ENCODE data around the gene CDH4. TPM values are rescaled to one million over a fixed set of nuclear protein-coding genes. Genes with fewer than 3 reads are reported as not detected.

CDH4 gene
- total and polyA plus RNA-seq, 2 of the 4 experiments (the other 2 are of a cell fraction), result 1.6 to 3.5 TPM

DNA sequence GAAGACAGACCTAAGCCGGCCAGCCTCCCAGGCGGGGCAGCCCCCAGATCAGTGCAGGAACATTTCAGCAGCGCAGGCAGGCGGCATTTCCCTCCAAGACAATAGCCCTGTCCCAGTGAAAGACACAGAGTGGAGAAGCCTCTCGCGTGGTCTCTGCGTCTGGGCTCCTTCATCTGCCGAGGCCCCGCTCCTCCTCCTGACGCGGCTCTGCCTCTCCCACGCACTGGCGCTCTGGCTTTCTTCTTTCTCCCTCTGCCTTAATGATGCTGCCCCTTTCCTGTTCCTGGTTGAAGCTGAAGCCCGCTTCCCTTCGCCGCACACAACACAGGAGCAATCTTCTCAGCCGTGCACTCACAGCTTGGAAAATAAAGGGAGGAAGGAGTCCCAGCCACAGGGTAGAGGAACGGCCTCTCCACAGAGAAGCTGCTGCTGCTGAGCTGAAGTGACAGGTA is 347.5 kb downstream of the CDH4 start:
- CTCF ChIA-PET, result no interaction called here
- ATAC-seq (ENCODE audit: low read depth) (no peak), DNase-seq (no peak)
- Histone ChIP-seq H2AK5ac (ENCODE audit: low read depth, low read length) (no peak overlapping the region), H3K9me1 (ENCODE audit: insufficient read depth, low read length) (no peaks in the 10 kb centered on the region), H2AK9ac (replicated peaks; ENCODE audit: low read depth, low read length, poor library complexity) (no peak overlapping the region), H3K27ac (ENCODE audit: insufficient read depth, low read length) (no peak overlapping the region), H3K9me3 (ENCODE audit: control insufficient read depth, insufficient read depth, low read length) (peaks cover 48% of the 10 kb centered on the region), H4K8ac (ENCODE audit: low read depth in 2 of 2, low read length in 2 of 2) (no peak overlapping the region), H3K79me1 (ENCODE audit: low read depth in 1 of 2, low read length in 2 of 2) (no peaks in the 10 kb centered on the region), H3K27me3 (ENCODE audit: control insufficient read depth, insufficient read depth, low read length) (no peaks in the 10 kb centered on the region), H2BK20ac (ENCODE audit: low read depth, low read length) (no peak overlapping the region), H4K91ac (ENCODE audit: insufficient read depth, low read depth, low read length) (no peak overlapping the region), H3K9ac (ENCODE audit: low read depth, low read length) (no peak overlapping the region), H3K18ac (ENCODE audit: low read depth, low read length) (no peak overlapping the region), H2BK5ac (ENCODE audit: low read depth, low read length, poor library complexity, severe bottlenecking) (no peak overlapping the region), H2BK15ac (ENCODE audit: low read depth, low read length) (no peak overlapping the region), H3K56ac (ENCODE audit: extremely low read depth, insufficient read depth, low read length) (no peak overlapping the region), H3K4ac (ENCODE audit: low read depth, low read length) (no peak overlapping the region), H3K14ac (replicated peaks; ENCODE audit: low read depth, low read length) (no peak overlapping the region), H3K23ac (ENCODE audit: low read depth, low read length) (no peak overlapping the region), H3K4me3 (ENCODE audit: insufficient read depth, low read depth, low read length) (no peak overlapping the region), H2AFZ (replicated peaks; ENCODE audit: low read length, poor library complexity) (no peak overlapping the region), H4K5ac (ENCODE audit: low read depth, low read length) (no peak overlapping the region), H3K4me2 (ENCODE audit: low read depth, low read length) (no peak overlapping the region), H2BK120ac (ENCODE audit: low read depth, low read length) (no peak overlapping the region), H3K4me1 (ENCODE audit: control insufficient read depth, insufficient read depth, low read length) (no peaks in the 10 kb centered on the region), H3K36me3 (ENCODE audit: control insufficient read depth, insufficient read depth, low read length) (no peaks in the 10 kb centered on the region), H4K20me1 (ENCODE audit: insufficient read depth, low read length) (no peaks in the 10 kb centered on the region)
- WGBS, 2 experiments (ENCODE audit: extremely low coverage in 2 of 2, insufficient read length in 1 of 2), result 71% methylated on average over 15 of the region's 18 CpGs; no CpG with 5 or more reads in 1 of the 2 experiments
- TF ChIP-seq RCOR1 (IDR thresholded peaks at IDR 0.05; ENCODE audit: insufficient replicate concordance, low read length), result no peak
- TF ChIP-seq MXI1 (IDR thresholded peaks at IDR 0.05; ENCODE audit: borderline replicate concordance, low read depth, low read length), result no peak
- no peak for TF ChIP-seq SMC3 (IDR thresholded peaks at IDR 0.05; ENCODE audit: low read depth, low read length)
- TF ChIP-seq, protein P1, sequence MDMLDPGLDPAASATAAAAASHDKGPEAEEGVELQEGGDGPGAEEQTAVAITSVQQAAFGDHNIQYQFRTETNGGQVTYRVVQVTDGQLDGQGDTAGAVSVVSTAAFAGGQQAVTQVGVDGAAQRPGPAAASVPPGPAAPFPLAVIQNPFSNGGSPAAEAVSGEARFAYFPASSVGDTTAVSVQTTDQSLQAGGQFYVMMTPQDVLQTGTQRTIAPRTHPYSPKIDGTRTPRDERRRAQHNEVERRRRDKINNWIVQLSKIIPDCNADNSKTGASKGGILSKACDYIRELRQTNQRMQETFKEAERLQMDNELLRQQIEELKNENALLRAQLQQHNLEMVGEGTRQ (IDR thresholded peaks at IDR 0.05; ENCODE audit: low read depth, low read length), result no peak
- TF ChIP-seq NFE2L2 (IDR thresholded peaks at IDR 0.05; ENCODE audit: low read depth, low read length), result no peak
- TF ChIP-seq BHLHE40 (IDR thresholded peaks at IDR 0.05; ENCODE audit: low read depth, low read length), result no peak
- TF ChIP-seq, protein P2, sequence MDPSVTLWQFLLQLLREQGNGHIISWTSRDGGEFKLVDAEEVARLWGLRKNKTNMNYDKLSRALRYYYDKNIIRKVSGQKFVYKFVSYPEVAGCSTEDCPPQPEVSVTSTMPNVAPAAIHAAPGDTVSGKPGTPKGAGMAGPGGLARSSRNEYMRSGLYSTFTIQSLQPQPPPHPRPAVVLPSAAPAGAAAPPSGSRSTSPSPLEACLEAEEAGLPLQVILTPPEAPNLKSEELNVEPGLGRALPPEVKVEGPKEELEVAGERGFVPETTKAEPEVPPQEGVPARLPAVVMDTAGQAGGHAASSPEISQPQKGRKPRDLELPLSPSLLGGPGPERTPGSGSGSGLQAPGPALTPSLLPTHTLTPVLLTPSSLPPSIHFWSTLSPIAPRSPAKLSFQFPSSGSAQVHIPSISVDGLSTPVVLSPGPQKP (IDR thresholded peaks at IDR 0.05; ENCODE audit: borderline replicate concordance, low read depth, low read length), result no peak
- TF ChIP-seq RFX5 (IDR thresholded peaks at IDR 0.05; ENCODE audit: low read depth, low read length), result no peak
- TF ChIP-seq, protein P3, sequence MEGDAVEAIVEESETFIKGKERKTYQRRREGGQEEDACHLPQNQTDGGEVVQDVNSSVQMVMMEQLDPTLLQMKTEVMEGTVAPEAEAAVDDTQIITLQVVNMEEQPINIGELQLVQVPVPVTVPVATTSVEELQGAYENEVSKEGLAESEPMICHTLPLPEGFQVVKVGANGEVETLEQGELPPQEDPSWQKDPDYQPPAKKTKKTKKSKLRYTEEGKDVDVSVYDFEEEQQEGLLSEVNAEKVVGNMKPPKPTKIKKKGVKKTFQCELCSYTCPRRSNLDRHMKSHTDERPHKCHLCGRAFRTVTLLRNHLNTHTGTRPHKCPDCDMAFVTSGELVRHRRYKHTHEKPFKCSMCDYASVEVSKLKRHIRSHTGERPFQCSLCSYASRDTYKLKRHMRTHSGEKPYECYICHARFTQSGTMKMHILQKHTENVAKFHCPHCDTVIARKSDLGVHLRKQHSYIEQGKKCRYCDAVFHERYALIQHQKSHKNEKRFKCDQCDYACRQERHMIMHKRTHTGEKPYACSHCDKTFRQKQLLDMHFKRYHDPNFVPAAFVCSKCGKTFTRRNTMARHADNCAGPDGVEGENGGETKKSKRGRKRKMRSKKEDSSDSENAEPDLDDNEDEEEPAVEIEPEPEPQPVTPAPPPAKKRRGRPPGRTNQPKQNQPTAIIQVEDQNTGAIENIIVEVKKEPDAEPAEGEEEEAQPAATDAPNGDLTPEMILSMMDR (conservative IDR thresholded peaks at IDR 0.05; ENCODE audit: low read depth, low read length), result no peak
- no peak for TF ChIP-seq FOS (IDR thresholded peaks at IDR 0.05; ENCODE audit: low read depth, low read length)
- no peak for TF ChIP-seq CEBPB (IDR thresholded peaks at IDR 0.05; ENCODE audit: low read depth, low read length)
- TF ChIP-seq POLR2A (IDR thresholded peaks at IDR 0.05; ENCODE audit: low read depth, low read length), result no peak
- TF ChIP-seq MAZ (IDR thresholded peaks at IDR 0.05; ENCODE audit: borderline replicate concordance, low read depth, low read length), result no peak
- no peak for TF ChIP-seq MAFK (IDR thresholded peaks at IDR 0.05; ENCODE audit: low read depth, low read length)
- TF ChIP-seq RAD21 (IDR thresholded peaks at IDR 0.05; ENCODE audit: low read length), result no peak
- no peak for TF ChIP-seq CHD1 (IDR thresholded peaks at IDR 0.05; ENCODE audit: low read depth, low read length)
- in situ Hi-C loops (cut with MboI; ENCODE audit: low sequenced_read_pairs), result no loop called here
- intact Hi-C loops (cut with micrococcal nuclease), result no loop called here
- no TSS peak for BruUV-seq (replicated peaks)
- POLR2A ChIA-PET (ENCODE audit: unreplicated experiment), result no interaction called here
- dilution Hi-C loops (cut with HindIII; ENCODE audit: low sequenced_read_pairs, unreplicated experiment), result no loop called here

Data from IMR-90 (cell line).